NCI-H345 (cell line): ENCODE data around the gene MTNR1B.

Experiments used
- DNase-seq: peaks from one replicate; lab custom pipeline; 2025; lab: John Stamatoyannopoulos, UW

The MTNR1B gene

GRCh38 chr11:92978271-92979111 is 9.0 kb downstream of the MTNR1B start:
- peak; percentile 98 for DNase-seq

DNA sequence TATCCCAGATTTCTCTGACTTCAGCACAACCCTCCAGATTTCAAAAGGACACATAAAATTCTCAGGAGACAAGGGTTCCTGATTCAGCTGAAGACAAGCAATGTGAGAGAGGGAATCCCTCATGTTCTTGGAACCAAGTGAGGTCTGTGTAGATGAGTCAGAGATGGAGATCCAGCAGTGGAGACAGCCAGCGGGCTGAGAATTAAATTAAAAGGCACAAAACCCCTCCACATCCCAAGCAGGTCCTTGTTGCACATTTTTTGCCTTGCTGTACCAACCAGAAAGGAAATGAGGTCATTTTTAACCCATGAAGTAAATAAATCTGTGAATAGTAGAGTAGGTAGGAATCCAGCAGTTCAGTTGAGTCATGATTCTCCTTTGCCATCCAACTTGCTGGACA is 9.7 kb downstream of the MTNR1B start:
- DNase-seq, result no peak

DNA sequence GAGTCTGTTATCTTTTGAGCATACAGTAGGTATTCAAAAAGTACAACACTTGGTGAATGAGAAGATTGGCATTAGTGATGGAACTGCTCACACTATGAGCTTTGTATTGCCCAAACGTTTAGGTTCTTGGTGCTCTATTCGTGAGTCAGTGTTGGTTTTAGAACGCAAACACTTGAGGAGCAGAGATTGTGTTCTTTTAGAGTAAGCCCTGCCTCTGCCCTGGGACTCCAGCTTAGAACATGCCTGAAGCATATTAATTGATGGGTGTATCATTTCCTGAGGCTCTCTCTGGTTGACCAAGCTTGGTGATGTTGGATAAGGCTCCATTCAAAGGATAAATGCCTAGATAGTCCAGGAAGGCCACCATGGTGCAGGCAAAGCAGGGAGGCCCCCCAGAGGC is 10.9 kb downstream of the MTNR1B start:
- DNase-seq, result no peak

- no peak for DNase-seq
Measured at GRCh38 chr11:92981508-92982043, 12.1 kb downstream of the MTNR1B start.

GRCh38 chr11:92986585-92986984 is 17.1 kb downstream of the MTNR1B start:
- DNase-seq, result no peak

DNA sequence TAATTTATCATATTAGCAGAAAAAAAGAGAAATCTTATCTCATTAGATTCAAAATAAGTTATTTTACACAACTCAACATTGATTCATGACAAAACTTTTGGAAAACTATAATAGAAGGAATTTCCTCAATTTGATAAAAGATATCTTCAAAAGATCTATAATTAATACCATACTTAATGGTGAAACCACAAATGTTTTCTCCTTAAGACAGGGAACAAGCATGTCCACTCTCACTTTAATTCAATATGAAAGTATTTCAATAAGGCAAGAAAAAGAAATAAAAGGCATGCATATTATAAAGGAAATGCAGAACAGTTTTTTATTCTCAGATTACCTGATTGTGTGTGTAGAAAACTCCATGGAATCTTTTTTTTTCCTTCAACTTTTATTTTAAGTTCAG is 23.6 kb downstream of the MTNR1B start:
- DNase-seq, result no peak

DNA sequence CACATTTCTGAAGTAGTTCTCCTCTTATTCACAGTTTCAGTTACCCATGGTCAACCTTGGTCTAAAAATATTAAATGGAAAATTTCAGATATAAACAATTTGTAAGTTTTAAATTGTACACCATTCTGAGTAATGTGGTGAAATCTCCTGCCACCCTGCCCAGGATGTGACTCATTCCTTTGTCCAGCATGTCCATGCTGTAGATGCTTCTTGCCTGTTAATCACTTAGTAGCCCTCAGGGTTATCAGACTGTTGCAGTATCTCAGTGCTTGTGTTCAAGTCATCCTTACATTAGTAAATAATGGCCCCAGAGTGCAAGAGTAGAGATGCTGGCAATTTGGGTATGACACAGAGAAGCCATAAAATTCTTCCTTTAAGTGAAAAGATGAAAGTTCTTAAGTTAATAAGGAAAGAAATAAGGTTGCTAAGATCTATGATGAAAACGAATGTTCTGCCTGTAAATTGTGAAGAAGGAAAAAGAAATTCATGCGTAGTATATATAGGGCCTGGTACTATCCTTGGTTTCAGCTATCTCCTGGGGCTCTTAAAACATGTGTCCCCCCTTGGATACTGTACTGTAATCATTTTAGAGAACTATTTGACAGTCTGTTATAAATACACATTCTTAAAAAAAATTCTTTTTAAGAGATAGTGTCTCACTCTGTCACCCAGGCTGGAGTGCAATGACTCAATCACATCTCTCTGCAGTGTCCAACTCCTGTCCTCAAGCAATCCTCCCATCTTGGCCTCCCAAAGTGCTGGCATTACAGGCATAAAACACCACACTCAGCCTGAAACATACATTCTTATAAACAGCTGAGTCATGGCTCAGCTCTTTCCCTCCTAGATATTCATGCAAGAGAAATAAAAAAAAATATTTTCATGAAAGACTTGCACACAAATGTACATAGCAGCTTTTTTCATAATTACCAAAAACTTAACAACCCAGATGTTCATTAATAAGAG is 31.3 kb downstream of the MTNR1B start:
- no peak for DNase-seq

GRCh38 chr11:93001806-93002205 is 32.4 kb downstream of the MTNR1B start:
- DNase-seq, result no peak

DNA sequence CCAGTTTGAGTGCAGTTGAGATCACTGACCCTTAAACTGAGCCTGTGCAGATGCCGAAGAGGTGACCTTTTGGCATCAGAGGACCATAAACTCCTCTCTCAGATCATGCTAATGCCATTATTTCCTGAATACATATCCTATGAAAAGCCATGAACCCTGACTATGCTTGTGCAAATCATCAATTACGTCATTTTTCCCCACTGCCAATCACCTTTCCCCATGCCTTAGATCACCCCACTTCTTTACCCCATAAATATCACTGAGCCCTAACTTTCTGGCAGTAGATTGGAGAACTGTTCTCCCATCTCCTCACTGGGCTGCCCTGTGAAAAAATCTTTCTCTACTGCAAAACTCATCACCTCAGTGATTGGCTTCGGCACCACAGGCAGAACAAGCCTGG is 32.9 kb downstream of the MTNR1B start:
- DNase-seq, result no peak

- DNase-seq, result no peak
Measured at GRCh38 chr11:93005239-93005638, 35.8 kb downstream of the MTNR1B start.

DNA sequence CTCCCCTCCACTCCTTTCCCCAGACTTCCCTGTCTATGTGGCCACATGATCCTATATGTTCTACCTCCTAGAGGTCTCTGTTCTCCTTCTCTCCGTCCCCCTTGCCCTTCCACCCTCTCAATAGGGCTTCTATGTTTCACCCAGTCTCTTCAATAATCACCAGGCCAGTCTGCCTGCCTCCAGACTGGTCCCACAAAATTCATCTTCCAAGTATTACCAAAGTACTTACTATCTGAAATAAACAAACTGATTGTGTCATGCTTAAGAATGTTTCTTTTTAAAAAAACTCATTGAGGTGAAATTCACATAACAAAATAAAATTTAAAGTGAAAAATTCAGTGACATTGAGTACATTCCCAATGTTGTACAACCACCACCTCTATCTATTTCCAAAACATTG is 44.2 kb downstream of the MTNR1B start:
- DNase-seq, result no peak

DNA sequence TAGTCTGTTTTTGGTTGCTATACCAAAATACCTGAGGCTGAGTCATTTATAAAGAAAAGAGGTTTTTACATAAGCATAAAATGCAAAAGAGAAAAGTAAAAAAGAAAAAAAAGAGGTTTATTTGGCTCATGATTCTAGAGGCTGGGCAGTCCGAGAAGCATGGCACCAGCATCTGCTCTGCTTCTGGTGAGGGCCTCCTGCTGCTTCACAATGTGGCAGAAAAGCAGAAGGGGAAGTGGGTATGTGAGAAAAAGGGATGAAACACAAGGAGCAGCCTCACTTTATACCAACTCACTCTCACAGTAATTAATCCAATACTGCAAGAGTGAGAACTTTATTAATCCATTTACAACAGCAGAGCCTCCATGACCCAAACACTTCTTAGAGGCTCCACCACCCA is 47.1 kb downstream of the MTNR1B start:
- no peak for DNase-seq

GRCh38 chr11:93017821-93018690 is 48.6 kb downstream of the MTNR1B start:
- no peak for DNase-seq

- peak; percentile 38 for DNase-seq
Measured at GRCh38 chr11:93020248-93021046, 51.0 kb downstream of the MTNR1B start.

DNA sequence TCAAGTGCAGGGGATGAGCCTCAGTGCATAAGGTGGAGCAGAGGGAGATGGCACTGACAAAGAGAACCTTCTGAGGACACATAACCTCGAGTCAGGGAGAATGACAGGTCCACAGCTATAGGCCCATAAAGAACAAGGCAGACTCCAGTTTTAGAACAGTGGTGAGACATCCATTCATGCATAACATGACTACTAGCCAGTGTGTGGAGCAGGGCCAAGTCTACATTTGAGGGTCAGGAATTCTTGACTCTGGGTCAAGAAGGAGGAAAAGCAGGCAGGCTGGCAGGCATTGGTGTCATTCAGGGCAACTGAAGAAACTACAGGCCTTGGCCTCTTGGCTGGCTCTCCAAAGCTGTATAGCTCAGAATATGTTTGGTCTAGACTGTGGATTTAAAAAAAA is 54.9 kb downstream of the MTNR1B start:
- no peak for DNase-seq

- no peak for DNase-seq
Measured at GRCh38 chr11:93025558-93026255, 56.3 kb downstream of the MTNR1B start.

DNA sequence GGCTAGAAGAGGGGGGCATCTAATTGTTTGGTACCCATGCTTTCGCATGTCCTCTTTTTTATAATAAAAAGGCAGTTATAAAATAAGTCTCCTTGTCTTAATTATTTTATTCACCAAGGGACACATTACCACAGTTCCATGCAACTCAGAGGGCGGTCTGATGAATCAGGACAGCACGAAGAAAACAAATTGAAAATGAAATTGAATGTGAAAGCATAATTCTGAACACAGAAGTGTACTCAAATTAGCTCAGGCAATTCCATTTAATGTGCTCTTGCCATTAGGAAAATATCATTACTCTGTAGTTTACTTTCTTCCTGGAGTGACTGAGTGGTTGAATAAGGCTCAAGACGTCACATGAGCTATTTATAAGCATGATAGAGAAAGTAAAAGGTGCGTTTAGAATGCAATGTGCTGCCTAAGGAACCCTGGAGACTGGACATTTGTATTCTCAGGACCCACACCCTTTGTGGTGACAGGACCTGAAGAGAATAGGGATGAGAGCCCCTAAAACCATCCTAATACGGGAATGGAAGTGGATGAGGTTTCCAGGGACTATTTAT is 59.6 kb downstream of the MTNR1B start:
- no peak for DNase-seq

DNA sequence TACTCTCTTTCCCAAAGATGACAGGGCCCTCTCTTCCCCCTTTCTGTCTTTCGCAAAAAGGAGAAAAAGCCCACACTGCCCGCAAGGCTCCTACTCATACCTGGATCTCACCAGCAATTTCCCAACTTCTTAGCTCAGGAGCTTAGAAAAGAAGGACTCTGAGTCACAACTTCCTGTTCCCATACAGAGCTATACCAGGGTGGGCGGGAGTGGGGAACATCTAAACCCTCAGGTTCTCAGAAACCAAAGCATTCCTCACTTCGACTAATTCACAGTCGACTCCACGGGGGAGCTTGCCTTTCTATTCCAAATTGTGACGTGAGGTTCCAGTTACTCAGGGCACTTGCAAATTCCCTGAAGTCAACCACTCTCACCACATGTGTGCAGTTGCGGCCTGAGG is 61.9 kb downstream of the MTNR1B start:
- DNase-seq, result no peak
